Panc1 (cell line): ENCODE measurements around the gene NOL4L. TPM values are rescaled to one million over a fixed set of nuclear protein-coding genes. Genes with fewer than 3 reads are reported as not detected.

Source experiments
- ATAC-seq: fragments of 200-7000 bp; cut with Tn5 transposase; 2 replicates; pipeline ENCODE4 v1.9.1; 2020; ENCODE audit warnings: mild to moderate bottlenecking, moderate library complexity
- BruUV-seq: library from RNA; stranded (reverse); fragments of 400-500 nt; replicated peaks from 2 replicates; lab custom pipeline; 2021; lab: Mats Ljungman, UMichigan
- CTCF ChIA-PET: fragments of 300-600 bp; sonication (Branson Sonifier 250); formaldehyde crosslinking; loops from one replicate; lab custom pipeline; 2022; ENCODE audit warnings: antibody characterized with exemption; lab: Charles Lee
- POLR2A ChIA-PET: fragments of 300-600 bp; sonication (Branson Sonifier 250); formaldehyde crosslinking; loops from one replicate; lab custom pipeline; 2022; ENCODE audit warnings: antibody characterized with exemption; lab: Charles Lee
- DNase-seq: peaks from one replicate; pipeline ENCODE4 v3.0.0-alpha.2; 2010; ENCODE audit warnings: low read depth, low spot score
- H3K27ac ChIP-seq: 2 replicates; pipeline ENCODE4 v1.5.1; 2011; ENCODE audit warnings: mild to moderate bottlenecking, low read length, inconsistent platforms
- H3K27me3 ChIP-seq: fragments of 200-500 bp; sonication (Bioruptor generic); 2 replicates; pipeline ENCODE4 v1.6.0; 2014; ENCODE audit warnings: low read length, inconsistent platforms; ENCODE audit not compliant: control insufficient read depth, insufficient read depth
- H3K36me3 ChIP-seq: fragments of 200-500 bp; sonication (Bioruptor generic); 2 replicates; pipeline ENCODE4 v1.5.1; 2014; ENCODE audit warnings: inconsistent platforms, mild to moderate bottlenecking, low read length, moderate library complexity; ENCODE audit not compliant: control insufficient read depth, insufficient read depth
- H3K4me1 ChIP-seq: 2 replicates; pipeline ENCODE4 v1.5.1; 2011; ENCODE audit warnings: inconsistent platforms, mild to moderate bottlenecking, low read length, moderate library complexity; ENCODE audit not compliant: control insufficient read depth, insufficient read depth
- H3K4me3 ChIP-seq, 2 experiments: 2 replicates each; pipeline ENCODE4 v1.5.1; 2011 to 2012; ENCODE audit warnings: low read depth in 2 of 2, low read length in 2 of 2, mild to moderate bottlenecking in 2 of 2, inconsistent platforms in 1 of 2, moderate library complexity in 1 of 2
- H3K9me3 ChIP-seq: fragments of 200-500 bp; sonication (Bioruptor generic); 2 replicates; pipeline ENCODE4 v1.5.1; 2014; ENCODE audit warnings: low read depth, mild to moderate bottlenecking, inconsistent platforms, low read length, moderate library complexity; ENCODE audit not compliant: control insufficient read depth, insufficient read depth
- POLR2AphosphoS5 ChIP-seq: IDR thresholded peaks from 2 replicates; pipeline ENCODE4 v1.6.1; 2012; ENCODE audit warnings: mild to moderate bottlenecking, low read depth, low read length, moderate library complexity
- SIN3A ChIP-seq: IDR thresholded peaks from 2 replicates; pipeline ENCODE4 v1.6.1; 2012; ENCODE audit warnings: low read depth, mild to moderate bottlenecking, low read length, moderate library complexity, borderline replicate concordance; ENCODE audit not compliant: insufficient read depth
- TCF7L2 ChIP-seq: IDR thresholded peaks from 2 replicates; pipeline ENCODE4 v1.6.1; 2011; ENCODE audit warnings: mild to moderate bottlenecking, low read depth, low read length, inconsistent platforms
- in situ Hi-C: cut with HindIII; loops from 2 replicates; pipeline ENCODE4 v1.10.0; 2016; ENCODE audit warnings: low sequenced_read_pairs, low pct_unique_long_range_greater_than_20kb
- intact Hi-C: fragments of 100-400 bp; cut with micrococcal nuclease; formaldehyde crosslinking; loops from one replicate; pipeline ENCODE4 v1.10.0; 2022; ENCODE audit not compliant: unreplicated experiment
- total RNA-seq: library from RNA; stranded (reverse); gene quantifications from one replicate; pipeline ENCODE4 v1.2.1, GENCODE V29; 2021; ENCODE audit not compliant: unreplicated experiment
- TF ChIP-seq, protein P1 (sequence below), 2 experiments: IDR thresholded peaks; 2 replicates each; pipeline ENCODE4 v1.6.1; 2011 to 2012; ENCODE audit warnings: low read depth in 2 of 2, control low read depth in 1 of 2, low read length in 1 of 2, mild to moderate bottlenecking in 1 of 2, moderate library complexity in 1 of 2; ENCODE audit not compliant: insufficient read depth in 1 of 2
- TF ChIP-seq, protein P2 (sequence below): fragments of 450-650 bp; IDR thresholded peaks from 2 replicates; pipeline ENCODE4 v1.5.1; 2017; ENCODE audit warnings: mild to moderate bottlenecking

Gene NOL4L
- total RNA-seq, 1 experiment from 2014 or later, result 21.6 TPM

GRCh38 chr20:32451682-32452461 lies 133.3 kb downstream of the NOL4L start:
- H3K9me3 ChIP-seq, result no peaks in the 10 kb centered on the region
- peaks cover 11% of the 10 kb centered on the region for H3K4me1 ChIP-seq
- ATAC-seq (peak; percentile 46), DNase-seq (no peak)
- POLR2A ChIA-PET, result no interaction called here
- H3K27me3 ChIP-seq, result no peaks in the 10 kb centered on the region
- no peak overlapping the region for H3K4me3 ChIP-seq
- H3K36me3 ChIP-seq, result no peaks in the 10 kb centered on the region
- in situ Hi-C loops, result no loop called here
- CTCF ChIA-PET, result interaction anchor here (0.6 kb wide), 1 partner anchor 202 kb away, joined by 4 read pairs; no protein-coding TSS in a partner anchor
- BruUV-seq, result no TSS peak
- intact Hi-C loops, result no loop called here
- no peak overlapping the region for H3K27ac ChIP-seq
- TF ChIP-seq, protein P1, sequence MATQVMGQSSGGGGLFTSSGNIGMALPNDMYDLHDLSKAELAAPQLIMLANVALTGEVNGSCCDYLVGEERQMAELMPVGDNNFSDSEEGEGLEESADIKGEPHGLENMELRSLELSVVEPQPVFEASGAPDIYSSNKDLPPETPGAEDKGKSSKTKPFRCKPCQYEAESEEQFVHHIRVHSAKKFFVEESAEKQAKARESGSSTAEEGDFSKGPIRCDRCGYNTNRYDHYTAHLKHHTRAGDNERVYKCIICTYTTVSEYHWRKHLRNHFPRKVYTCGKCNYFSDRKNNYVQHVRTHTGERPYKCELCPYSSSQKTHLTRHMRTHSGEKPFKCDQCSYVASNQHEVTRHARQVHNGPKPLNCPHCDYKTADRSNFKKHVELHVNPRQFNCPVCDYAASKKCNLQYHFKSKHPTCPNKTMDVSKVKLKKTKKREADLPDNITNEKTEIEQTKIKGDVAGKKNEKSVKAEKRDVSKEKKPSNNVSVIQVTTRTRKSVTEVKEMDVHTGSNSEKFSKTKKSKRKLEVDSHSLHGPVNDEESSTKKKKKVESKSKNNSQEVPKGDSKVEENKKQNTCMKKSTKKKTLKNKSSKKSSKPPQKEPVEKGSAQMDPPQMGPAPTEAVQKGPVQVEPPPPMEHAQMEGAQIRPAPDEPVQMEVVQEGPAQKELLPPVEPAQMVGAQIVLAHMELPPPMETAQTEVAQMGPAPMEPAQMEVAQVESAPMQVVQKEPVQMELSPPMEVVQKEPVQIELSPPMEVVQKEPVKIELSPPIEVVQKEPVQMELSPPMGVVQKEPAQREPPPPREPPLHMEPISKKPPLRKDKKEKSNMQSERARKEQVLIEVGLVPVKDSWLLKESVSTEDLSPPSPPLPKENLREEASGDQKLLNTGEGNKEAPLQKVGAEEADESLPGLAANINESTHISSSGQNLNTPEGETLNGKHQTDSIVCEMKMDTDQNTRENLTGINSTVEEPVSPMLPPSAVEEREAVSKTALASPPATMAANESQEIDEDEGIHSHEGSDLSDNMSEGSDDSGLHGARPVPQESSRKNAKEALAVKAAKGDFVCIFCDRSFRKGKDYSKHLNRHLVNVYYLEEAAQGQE (IDR thresholded peaks at IDR 0.05; ENCODE audit: insufficient read depth in 1 of 2, low read depth in 2 of 2, low read length in 1 of 2), result 0 out of 4 replicates have a peak, but pooled peaks of 1 of the 2 experiments have one; percentile 24
- no peak for TF ChIP-seq TCF7L2
- TF ChIP-seq POLR2AphosphoS5, result no peak

DNA sequence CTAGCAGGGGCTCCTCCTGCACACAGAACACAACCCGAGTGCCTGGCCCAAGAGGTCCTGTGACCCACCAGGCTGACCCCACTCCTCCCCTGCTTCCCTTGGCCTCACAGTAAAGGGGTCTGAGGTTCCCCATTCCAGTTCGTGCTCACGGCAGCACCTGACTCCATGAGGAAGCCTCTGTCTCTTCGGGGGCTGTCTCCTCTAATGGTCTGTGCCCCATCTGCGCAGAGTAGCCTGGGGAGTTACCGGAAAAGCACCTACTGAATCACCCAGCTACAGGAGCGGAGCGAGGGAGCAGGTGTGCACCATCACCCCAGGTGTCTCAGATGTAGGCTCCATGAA lies 133.8 kb downstream of the NOL4L start:
- in situ Hi-C loops (no loop called here), intact Hi-C loops (no loop called here)
- BruUV-seq, result no TSS peak
- Histone ChIP-seq H3K4me1 (peaks cover 8% of the 10 kb centered on the region), H3K27ac (no peak overlapping the region), H3K4me3 (no peak overlapping the region), H3K9me3 (no peaks in the 10 kb centered on the region), H3K36me3 (no peaks in the 10 kb centered on the region), H3K27me3 (no peaks in the 10 kb centered on the region)
- TF ChIP-seq POLR2AphosphoS5, result no peak
- no peak for TF ChIP-seq TCF7L2
- TF ChIP-seq SIN3A, result no peak
- ChIA-PET CTCF (interaction anchor here (0.6 kb wide), 1 partner anchor 202 kb away, joined by 4 read pairs; no protein-coding TSS in a partner anchor), POLR2A (no interaction called here)
- ATAC-seq (peak; percentile 3; the same call in 1 of the 2 replicates), DNase-seq (no peak)

GRCh38 chr20:32450484-32451061 lies 134.6 kb downstream of the NOL4L start:
- H3K4me1 ChIP-seq, result peaks cover 15% of the 10 kb centered on the region
- H3K4me3 ChIP-seq, result no peak overlapping the region
- no peaks in the 10 kb centered on the region for H3K36me3 ChIP-seq
- TF ChIP-seq POLR2AphosphoS5 (no peak), TCF7L2 (no peak)
- TF ChIP-seq, protein P2, sequence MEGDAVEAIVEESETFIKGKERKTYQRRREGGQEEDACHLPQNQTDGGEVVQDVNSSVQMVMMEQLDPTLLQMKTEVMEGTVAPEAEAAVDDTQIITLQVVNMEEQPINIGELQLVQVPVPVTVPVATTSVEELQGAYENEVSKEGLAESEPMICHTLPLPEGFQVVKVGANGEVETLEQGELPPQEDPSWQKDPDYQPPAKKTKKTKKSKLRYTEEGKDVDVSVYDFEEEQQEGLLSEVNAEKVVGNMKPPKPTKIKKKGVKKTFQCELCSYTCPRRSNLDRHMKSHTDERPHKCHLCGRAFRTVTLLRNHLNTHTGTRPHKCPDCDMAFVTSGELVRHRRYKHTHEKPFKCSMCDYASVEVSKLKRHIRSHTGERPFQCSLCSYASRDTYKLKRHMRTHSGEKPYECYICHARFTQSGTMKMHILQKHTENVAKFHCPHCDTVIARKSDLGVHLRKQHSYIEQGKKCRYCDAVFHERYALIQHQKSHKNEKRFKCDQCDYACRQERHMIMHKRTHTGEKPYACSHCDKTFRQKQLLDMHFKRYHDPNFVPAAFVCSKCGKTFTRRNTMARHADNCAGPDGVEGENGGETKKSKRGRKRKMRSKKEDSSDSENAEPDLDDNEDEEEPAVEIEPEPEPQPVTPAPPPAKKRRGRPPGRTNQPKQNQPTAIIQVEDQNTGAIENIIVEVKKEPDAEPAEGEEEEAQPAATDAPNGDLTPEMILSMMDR, result no peak
- intact Hi-C loops, result no loop called here
- no TSS peak for BruUV-seq
- no peak overlapping the region for H3K27ac ChIP-seq
- H3K9me3 ChIP-seq, result no peaks in the 10 kb centered on the region
- ATAC-seq (no peak), DNase-seq (no peak)
- POLR2A ChIA-PET, result no interaction called here
- CTCF ChIA-PET, result interaction anchor here (0.5 to 0.7 kb wide), 2 partner anchors 72 to 346 kb away, joined by 3 to 19 read pairs; no protein-coding TSS in a partner anchor
- H3K27me3 ChIP-seq, result no peaks in the 10 kb centered on the region
- in situ Hi-C loops, result no loop called here
